SK-N-SH treated with all-trans-retinoic acid at 6 μM for 48 hours (cell line): Measurements from ENCODE around the gene NFIB.

Source experiments
- RARB ChIP-seq: fragments of 250-450 bp; sonication (Bioruptor Pico); IDR thresholded peaks from 2 replicates; pipeline ENCODE4 v1.8.0; 2021; ENCODE audit warnings: mild to moderate bottlenecking, moderate library complexity
- ZFP3 ChIP-seq: fragments of 250-450 bp; sonication (Bioruptor Pico); IDR thresholded peaks from 2 replicates; pipeline ENCODE4 v1.5.0; 2020; ENCODE audit warnings: mild to moderate bottlenecking, moderate library complexity
- ZFP30 ChIP-seq: fragments of 450-650 bp; formaldehyde crosslinking; IDR thresholded peaks from 2 replicates; pipeline ENCODE4 v1.5.0; 2022; ENCODE audit warnings: mild to moderate bottlenecking, moderate library complexity
- TF ChIP-seq, protein P1 (sequence below): fragments of 250-450 bp; sonication (Bioruptor Pico); IDR thresholded peaks from 2 replicates; pipeline ENCODE4 v1.5.1; 2020; ENCODE audit warnings: low read depth, mild to moderate bottlenecking, moderate library complexity

DNA sequence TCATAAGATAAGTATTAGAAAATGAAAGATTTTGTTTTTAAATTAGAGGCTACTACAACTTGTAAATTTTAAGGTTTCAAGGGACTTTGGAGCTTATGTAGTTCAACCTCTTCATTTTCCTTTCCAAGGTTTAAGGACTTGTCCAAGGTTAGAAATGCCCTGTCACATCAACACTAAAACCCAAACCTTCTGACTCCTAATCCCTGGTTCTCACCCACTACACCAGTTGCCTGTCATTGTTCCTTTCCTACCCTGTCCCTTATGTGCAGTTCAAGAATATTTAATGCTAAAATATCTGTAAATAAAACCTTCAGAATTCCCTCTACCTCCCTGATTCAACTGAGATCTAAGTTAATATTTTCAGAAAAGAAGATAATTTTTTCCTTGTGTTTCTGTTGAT is 206.4 kb downstream of the NFIB start:
- TF ChIP-seq ZFP30 (CRISPR knock-in tag) (no peak), ZFP3 (CRISPR knock-in tag) (no peak), RARB (CRISPR knock-in tag) (no peak)
- TF ChIP-seq, protein P1, sequence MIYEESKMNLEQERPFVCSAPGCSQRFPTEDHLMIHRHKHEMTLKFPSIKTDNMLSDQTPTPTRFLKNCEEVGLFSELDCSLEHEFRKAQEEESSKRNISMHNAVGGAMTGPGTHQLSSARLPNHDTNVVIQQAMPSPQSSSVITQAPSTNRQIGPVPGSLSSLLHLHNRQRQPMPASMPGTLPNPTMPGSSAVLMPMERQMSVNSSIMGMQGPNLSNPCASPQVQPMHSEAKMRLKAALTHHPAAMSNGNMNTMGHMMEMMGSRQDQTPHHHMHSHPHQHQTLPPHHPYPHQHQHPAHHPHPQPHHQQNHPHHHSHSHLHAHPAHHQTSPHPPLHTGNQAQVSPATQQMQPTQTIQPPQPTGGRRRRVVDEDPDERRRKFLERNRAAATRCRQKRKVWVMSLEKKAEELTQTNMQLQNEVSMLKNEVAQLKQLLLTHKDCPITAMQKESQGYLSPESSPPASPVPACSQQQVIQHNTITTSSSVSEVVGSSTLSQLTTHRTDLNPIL (CRISPR knock-in tag) = no peak
